ENCODE data around the gene ERCC1. TPM values are rescaled to one million over a fixed set of nuclear protein-coding genes. Genes with fewer than 3 reads are reported as not detected.
A peak's percentile ranks its signal among the peaks of the same experiment; 100 is the strongest.

Gene ERCC1
- total RNA-seq, 1 donor from 2014 or later = 48.8 TPM

DNA sequence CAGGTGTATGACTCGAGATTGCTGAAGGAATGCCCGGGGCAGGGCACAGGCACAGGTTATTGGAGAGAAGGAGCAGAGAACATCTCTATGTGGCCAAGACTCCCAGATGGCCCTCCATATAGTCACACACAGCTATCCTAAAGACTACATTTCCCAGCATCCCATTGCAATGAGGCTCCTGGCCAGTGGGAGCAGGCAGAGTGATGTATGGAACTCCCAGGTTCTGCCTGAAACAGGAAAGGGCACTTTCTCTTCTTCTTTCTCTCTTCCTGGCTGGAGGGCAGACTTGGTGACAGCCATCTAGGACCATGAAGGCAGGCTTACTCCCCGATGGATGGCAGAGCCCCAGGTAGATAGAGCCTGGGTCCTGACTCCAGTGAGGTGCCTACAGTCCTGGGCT, 32.4 kb downstream of the ERCC1 start:
- no peak overlapping the region for H3K27ac ChIP-seq
- TF ChIP-seq, protein P1, sequence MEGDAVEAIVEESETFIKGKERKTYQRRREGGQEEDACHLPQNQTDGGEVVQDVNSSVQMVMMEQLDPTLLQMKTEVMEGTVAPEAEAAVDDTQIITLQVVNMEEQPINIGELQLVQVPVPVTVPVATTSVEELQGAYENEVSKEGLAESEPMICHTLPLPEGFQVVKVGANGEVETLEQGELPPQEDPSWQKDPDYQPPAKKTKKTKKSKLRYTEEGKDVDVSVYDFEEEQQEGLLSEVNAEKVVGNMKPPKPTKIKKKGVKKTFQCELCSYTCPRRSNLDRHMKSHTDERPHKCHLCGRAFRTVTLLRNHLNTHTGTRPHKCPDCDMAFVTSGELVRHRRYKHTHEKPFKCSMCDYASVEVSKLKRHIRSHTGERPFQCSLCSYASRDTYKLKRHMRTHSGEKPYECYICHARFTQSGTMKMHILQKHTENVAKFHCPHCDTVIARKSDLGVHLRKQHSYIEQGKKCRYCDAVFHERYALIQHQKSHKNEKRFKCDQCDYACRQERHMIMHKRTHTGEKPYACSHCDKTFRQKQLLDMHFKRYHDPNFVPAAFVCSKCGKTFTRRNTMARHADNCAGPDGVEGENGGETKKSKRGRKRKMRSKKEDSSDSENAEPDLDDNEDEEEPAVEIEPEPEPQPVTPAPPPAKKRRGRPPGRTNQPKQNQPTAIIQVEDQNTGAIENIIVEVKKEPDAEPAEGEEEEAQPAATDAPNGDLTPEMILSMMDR (IDR thresholded peaks at IDR 0.05) = no peak

DNA sequence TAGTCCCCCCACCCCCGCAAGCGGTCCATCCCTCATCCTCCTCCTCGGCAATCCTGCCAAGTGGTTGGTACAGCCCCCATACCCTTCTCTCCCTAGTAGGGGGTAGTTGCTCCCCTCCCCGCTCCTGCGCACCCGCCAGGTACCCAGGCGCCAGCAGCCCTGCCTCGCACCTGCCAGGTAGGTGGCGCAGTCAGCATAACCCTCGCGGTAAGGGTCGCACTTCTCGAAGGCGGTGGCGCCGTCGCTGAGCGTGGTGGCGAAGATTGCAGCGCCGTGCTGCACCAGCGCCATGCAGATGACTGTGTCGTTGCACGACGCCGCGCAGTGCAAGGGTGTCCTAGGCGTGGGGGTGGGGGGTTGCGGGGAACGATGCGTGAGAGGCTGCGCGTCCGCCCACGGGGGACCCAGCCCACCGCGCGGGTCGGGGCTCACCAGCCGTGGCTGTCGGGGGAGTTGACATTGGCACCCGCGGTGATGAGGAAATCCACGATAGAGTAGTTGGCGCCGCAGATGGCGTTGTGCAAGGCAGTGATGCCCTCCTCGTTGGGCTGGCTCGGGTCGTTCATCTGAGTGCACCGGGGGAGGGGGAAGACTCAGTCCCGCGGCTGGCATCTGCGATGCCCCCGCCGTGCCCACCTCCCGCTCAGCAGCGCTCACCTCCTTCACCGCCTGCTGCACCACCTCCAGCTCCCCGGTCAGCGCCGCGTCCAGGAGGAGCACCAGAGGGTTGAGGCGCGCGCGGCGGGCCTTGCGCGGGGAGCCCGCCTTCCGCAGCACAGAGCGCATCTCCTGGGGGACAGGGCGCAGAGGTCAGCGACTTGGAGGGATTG, 38.1 kb downstream of the ERCC1 start:
- ATAC-seq (peak; percentile 56), DNase-seq (no peak)
- Histone ChIP-seq H3K4me3 (no peak overlapping the region), H3K27me3 (peaks cover 24% of the 10 kb centered on the region), H3K27ac (no peak overlapping the region), H3K4me1 (peaks cover 8% of the 10 kb centered on the region), H3K9me3 (no peaks in the 10 kb centered on the region), H3K36me3 (no peaks in the 10 kb centered on the region)
- TF ChIP-seq, protein P1 (IDR thresholded peaks at IDR 0.05) = no peak
- intact Hi-C loops (cut with DNase I) = no loop called here

More for the DNA sequence above, 32.4 kb downstream of the ERCC1 start:
- no peak for DNase-seq
- intact Hi-C loops (cut with DNase I) = no loop called here
- Histone ChIP-seq H3K4me1 (no peaks in the 10 kb centered on the region), H3K4me3 (no peak overlapping the region), H3K36me3 (peaks cover 5% of the 10 kb centered on the region), H3K9me3 (no peaks in the 10 kb centered on the region), H3K27me3 (peaks cover 4% of the 10 kb centered on the region)
- peak; percentile 43 for ATAC-seq

DNA sequence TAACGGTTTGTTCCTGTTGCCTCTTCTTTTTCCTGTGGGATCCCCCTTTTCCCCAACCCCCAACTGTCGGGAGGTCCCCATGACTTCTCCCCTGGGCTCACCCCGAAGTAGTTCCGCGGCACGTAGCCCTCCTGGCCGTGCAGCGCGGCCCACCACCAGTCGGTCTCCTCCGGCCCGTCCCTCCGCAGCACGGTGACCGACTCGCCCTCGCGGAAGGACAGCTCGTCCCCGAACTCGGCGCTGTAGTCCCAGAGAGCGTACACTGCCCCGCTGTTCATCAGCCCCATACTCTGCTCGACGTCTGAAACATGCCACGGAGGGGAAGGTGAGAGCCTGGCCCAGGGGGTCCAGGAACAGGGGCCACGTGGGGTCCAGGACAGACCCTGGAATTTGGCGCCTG, 41.3 kb downstream of the ERCC1 start:
- intact Hi-C loops (cut with DNase I) = no loop called here

DNA sequence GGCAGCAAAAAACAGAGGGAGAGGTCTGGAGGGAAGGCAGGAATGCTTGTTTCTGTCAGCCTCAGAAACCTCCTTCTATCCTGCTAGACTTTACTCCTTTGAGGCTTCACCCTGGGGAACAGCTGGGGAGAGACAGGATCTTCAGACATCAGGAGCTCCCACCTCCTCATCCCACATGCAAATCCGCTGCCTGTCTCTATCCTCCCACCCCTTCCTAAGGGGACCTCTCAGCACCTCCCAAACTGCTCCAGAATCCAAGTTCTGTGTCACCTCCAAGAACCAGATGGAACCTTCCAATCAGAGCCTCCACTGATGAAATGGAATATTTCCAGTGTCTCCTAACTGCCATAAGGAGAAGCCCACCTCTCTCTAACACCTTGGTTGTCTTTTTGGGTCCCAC, 43.6 kb downstream of the ERCC1 start:
- Histone ChIP-seq H3K4me3 (no peak overlapping the region), H3K27me3 (peaks cover 8% of the 10 kb centered on the region), H3K36me3 (no peaks in the 10 kb centered on the region), H3K4me1 (peaks cover 6% of the 10 kb centered on the region), H3K9me3 (no peaks in the 10 kb centered on the region), H3K27ac (no peak overlapping the region)
- ATAC-seq (no peak), DNase-seq (no peak)
- TF ChIP-seq, protein P1 (IDR thresholded peaks at IDR 0.05) = no peak
- intact Hi-C loops (cut with DNase I) = no loop called here

More for the DNA sequence above, 41.3 kb downstream of the ERCC1 start:
- no peaks in the 10 kb centered on the region for H3K36me3 ChIP-seq
- peaks cover 8% of the 10 kb centered on the region for H3K4me1 ChIP-seq
- H3K27ac ChIP-seq = no peak overlapping the region
- DNase-seq (no peak), ATAC-seq (no peak)
- peaks cover 24% of the 10 kb centered on the region for H3K27me3 ChIP-seq
- H3K9me3 ChIP-seq = no peaks in the 10 kb centered on the region
- H3K4me3 ChIP-seq = no peak overlapping the region
- TF ChIP-seq, protein P1 (IDR thresholded peaks at IDR 0.05) = no peak

DNA sequence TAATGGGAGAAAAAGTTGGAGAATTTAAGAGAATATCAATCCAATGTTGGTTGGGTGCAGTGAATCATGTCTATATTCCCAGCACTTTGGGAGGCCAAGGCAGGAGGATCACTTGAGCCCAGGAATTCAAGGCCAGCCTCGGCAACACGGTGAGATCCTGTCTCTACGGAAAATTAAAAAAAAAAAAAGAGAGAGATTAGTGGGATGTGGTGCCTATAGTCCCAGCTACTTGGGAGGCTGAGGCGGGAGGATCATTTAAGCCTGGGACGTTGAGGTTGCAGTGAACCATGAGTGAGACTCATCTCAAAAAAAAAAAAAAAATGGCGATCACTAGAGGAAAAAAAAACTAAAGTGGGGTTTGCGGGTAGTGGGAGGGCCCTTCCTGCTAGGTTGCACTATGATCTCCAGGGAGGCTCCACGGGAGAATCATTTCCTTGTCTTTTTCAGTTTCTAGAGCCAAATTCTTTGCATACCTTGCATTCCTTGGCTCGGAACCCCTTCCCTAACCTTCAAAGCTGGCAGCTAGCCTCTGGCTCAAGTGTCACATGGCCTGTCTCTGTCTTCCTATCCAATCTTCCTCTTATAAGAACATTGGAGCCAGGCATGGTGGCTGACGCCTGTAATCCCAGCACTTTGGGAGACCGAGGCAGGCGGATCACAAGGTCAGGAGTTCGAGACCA, 47.5 kb downstream of the ERCC1 start:
- H3K36me3 ChIP-seq = no peaks in the 10 kb centered on the region
- no peak overlapping the region for H3K27ac ChIP-seq
- intact Hi-C loops (cut with DNase I) = no loop called here

More for the DNA sequence above, 47.5 kb downstream of the ERCC1 start:
- Histone ChIP-seq H3K27me3 (no peaks in the 10 kb centered on the region), H3K4me1 (peaks cover 6% of the 10 kb centered on the region), H3K9me3 (no peaks in the 10 kb centered on the region), H3K4me3 (no peak overlapping the region)
- peak; percentile 64 for ATAC-seq
- DNase-seq = no peak
- TF ChIP-seq, protein P1 (IDR thresholded peaks at IDR 0.05) = no peak

Measured in upper lobe of right lung (tissue), 1 donor.